ENCODE measurements around the gene ATP8A2. TPM values are rescaled to one million over a fixed set of nuclear protein-coding genes. Genes with fewer than 3 reads are reported as not detected.
"Not testable (repeated sequence)": the region's sequence is repeated elsewhere in the genome, so short reads cannot be mapped to it uniquely, and the experiment has no call there.

Gene ATP8A2
- total RNA-seq, 1 donor from 2014 or later = 3.4 TPM

DNA sequence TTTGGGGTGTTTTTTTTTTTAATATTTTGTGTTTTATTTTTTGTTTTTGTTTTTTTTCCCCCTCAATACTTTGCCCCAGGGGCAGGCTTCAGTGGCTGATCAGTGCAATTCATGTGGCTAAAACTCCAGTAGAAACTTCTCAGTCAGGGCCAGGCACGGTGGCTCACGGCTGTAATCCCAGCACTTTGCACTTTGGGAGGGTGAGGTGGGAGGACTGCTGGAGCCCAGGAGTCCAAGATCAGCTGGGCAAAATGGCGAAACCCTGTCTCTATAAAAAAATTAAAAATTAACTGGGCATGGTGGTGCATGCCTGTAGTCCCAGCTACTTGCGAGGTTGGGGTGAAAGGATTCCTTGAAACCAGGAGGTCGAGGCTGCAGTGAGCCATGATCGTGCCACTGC lies 17.4 kb upstream of the ATP8A2 start:
- H3K27ac Mint-ChIP-seq (ENCODE audit: unreplicated experiment) = no peak overlapping the region
- DNase-seq (ENCODE audit: low read depth, low spot score) = no peak

DNA sequence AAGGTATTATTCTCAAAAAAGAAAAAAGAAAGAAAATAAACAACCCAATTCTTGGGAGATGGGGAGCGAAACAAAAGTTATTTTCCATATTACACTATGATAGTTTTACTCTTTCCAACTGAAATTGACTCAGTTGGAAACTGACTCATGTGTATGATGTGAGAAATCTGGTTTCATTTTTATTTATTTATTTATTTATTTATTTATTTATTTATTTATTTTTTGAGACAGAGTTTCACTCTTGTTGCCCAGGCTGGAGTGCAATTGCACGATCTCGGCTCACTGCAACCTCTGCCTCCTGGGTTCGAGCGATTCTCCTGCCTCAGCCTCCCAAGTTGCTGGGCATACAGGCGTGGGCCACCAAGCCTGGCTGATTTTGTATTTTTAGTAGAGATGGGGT lies 11.3 kb upstream of the ATP8A2 start:
- not testable (repeated sequence) for H3K4me1 Mint-ChIP-seq; H3K9me3 Mint-ChIP-seq; DNase-seq (ENCODE audit: low read depth, low spot score); H3K4me3 Mint-ChIP-seq; H3K36me3 Mint-ChIP-seq (ENCODE audit: low read depth); H3K27ac Mint-ChIP-seq (ENCODE audit: unreplicated experiment); H3K27me3 Mint-ChIP-seq (ENCODE audit: low read depth)

More for the DNA sequence above, 17.4 kb upstream of the ATP8A2 start:
- Mint-ChIP-seq H3K4me1 (peaks cover 4% of the 10 kb centered on the region), H3K4me3 (no peak overlapping the region), H3K27me3 (ENCODE audit: low read depth) (peaks cover 5% of the 10 kb centered on the region), H3K36me3 (ENCODE audit: low read depth) (no peaks in the 10 kb centered on the region), H3K9me3 (peaks cover 4% of the 10 kb centered on the region)
- TF ChIP-seq, protein P1, sequence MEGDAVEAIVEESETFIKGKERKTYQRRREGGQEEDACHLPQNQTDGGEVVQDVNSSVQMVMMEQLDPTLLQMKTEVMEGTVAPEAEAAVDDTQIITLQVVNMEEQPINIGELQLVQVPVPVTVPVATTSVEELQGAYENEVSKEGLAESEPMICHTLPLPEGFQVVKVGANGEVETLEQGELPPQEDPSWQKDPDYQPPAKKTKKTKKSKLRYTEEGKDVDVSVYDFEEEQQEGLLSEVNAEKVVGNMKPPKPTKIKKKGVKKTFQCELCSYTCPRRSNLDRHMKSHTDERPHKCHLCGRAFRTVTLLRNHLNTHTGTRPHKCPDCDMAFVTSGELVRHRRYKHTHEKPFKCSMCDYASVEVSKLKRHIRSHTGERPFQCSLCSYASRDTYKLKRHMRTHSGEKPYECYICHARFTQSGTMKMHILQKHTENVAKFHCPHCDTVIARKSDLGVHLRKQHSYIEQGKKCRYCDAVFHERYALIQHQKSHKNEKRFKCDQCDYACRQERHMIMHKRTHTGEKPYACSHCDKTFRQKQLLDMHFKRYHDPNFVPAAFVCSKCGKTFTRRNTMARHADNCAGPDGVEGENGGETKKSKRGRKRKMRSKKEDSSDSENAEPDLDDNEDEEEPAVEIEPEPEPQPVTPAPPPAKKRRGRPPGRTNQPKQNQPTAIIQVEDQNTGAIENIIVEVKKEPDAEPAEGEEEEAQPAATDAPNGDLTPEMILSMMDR (conservative IDR thresholded peaks at IDR 0.05) = no peak

DNA sequence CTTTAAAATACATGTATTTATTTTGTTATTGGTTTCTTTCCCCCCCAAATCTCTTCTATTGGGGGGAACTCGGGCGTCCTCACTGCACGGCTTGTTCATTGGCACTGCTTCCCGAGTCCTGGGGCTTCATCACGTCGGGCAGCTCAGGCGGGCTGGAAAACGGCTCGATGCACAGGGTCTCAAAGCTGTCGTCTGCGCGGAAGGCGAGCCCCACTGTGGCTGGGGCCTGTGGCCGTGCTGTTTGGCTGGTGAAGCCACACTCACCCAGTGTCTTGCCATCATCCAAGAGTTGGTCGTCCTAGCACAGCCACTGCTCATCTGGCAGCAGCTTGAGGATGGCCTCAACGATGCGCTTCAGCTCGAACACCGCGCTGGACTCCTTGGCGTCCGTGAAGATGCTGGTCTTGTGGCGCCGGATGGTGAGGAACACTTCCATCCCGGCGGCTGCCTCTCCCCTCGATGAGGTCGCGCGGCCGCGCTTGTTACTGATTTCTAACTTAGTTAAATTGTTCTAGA lies 6.0 kb upstream of the ATP8A2 start:
- Mint-ChIP-seq H3K9me3 (peaks cover 5% of the 10 kb centered on the region), H3K27ac (ENCODE audit: unreplicated experiment) (no peak overlapping the region), H3K4me3 (no peak overlapping the region), H3K27me3 (ENCODE audit: low read depth) (peaks cover 35% of the 10 kb centered on the region), H3K4me1 (no peaks in the 10 kb centered on the region), H3K36me3 (ENCODE audit: low read depth) (peaks cover 2% of the 10 kb centered on the region)
- TF ChIP-seq, protein P1 (conservative IDR thresholded peaks at IDR 0.05) = no peak
- DNase-seq (ENCODE audit: low read depth, low spot score) = no peak

- no peaks in the 10 kb centered on the region for H3K4me1 Mint-ChIP-seq
- no peak for DNase-seq (ENCODE audit: low read depth, low spot score)
- no peaks in the 10 kb centered on the region for H3K36me3 Mint-ChIP-seq (ENCODE audit: low read depth)
- no peak overlapping the region for H3K27ac Mint-ChIP-seq (ENCODE audit: unreplicated experiment)
- H3K27me3 Mint-ChIP-seq (ENCODE audit: low read depth) = peaks cover 82% of the 10 kb centered on the region
- TF ChIP-seq, protein P1 (conservative IDR thresholded peaks at IDR 0.05) = no peak
- no peaks in the 10 kb centered on the region for H3K9me3 Mint-ChIP-seq
- H3K4me3 Mint-ChIP-seq = peak overlapping the region; percentile 88
Observed at GRCh38 chr13:25371158-25371874, 458 bp upstream of the ATP8A2 start.

DNA sequence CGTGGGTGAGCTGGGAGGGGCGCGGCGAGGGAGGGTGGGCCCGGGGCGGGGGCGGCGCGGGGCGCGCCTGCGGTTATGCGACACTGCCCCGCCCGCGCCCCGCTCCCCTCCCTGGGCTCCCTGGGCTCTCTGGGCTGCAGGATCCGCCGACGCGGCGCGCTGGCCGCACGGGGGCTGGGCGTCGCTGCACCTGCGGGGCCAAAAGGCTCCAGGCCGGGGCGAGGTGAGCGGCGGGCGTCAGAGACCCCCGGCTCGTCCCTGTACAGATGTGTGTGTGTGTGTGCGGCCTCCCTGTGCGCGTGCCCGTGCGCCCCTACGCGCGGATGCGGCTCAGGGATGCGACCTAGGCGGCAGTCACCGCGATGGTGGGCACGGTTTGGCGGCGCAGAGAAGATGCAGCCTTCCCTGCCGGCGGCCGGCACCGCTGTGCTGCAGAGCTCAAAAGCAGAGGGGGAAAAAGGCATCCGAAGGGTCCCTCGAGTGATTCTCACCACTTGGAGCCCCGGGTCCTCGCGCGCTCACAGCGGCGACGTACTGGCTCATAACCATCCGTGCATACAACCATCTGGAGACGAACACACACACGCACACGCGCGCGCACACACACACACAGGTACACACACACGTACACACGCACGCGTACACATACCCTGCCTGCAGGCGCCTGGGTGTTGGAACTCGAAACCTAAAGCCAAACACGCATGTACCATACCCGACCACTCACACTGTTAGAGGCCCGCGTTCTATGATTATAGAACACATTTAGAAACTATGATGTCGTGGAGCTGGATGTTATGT lies 709 bp downstream of the ATP8A2 start:
- peak; percentile 18 for DNase-seq (ENCODE audit: low read depth, low spot score)
- H3K27ac Mint-ChIP-seq (ENCODE audit: unreplicated experiment) = no peak overlapping the region
- H3K4me3 Mint-ChIP-seq = peak overlapping the region; percentile 86
- TF ChIP-seq, protein P1 (conservative IDR thresholded peaks at IDR 0.05) = no peak
- H3K9me3 Mint-ChIP-seq = no peaks in the 10 kb centered on the region
- H3K27me3 Mint-ChIP-seq (ENCODE audit: low read depth) = peaks cover 80% of the 10 kb centered on the region
- no peaks in the 10 kb centered on the region for H3K36me3 Mint-ChIP-seq (ENCODE audit: low read depth)
- no peaks in the 10 kb centered on the region for H3K4me1 Mint-ChIP-seq
